Osteoblast (primary cell): Measurements from ENCODE around the gene TINCR. TPM values are rescaled to one million over a fixed set of nuclear protein-coding genes. Genes with fewer than 3 reads are reported as not detected.

Experiments used
- DNase-seq: peaks from one replicate; pipeline ENCODE4 v3.0.0; 2011; ENCODE audit warnings: low spot score, mixed read lengths; ENCODE audit not compliant: insufficient read length; ENCODE audit errors: missing footprints
- H2AFZ ChIP-seq: 2 replicates; pipeline ENCODE4 v1.6.0; 2011; ENCODE audit warnings: mild to moderate bottlenecking, low read length
- H3K27ac ChIP-seq: 2 replicates; pipeline ENCODE4 v1.5.1; 2011; ENCODE audit warnings: mild to moderate bottlenecking, low read depth, low read length, moderate library complexity
- H3K27me3 ChIP-seq: 2 replicates; pipeline ENCODE4 v1.6.0; 2012; ENCODE audit warnings: mild to moderate bottlenecking, control low read depth, inconsistent platforms, low read length, moderate library complexity; ENCODE audit not compliant: insufficient read depth
- H3K36me3 ChIP-seq: 2 replicates; pipeline ENCODE4 v1.5.1; 2011; ENCODE audit warnings: mild to moderate bottlenecking, low read length, control low read depth, moderate library complexity; ENCODE audit not compliant: insufficient read depth
- H3K4me1 ChIP-seq: 2 replicates; pipeline ENCODE4 v1.5.1; 2011; ENCODE audit warnings: mild to moderate bottlenecking, low read length, control low read depth, moderate library complexity; ENCODE audit not compliant: insufficient read depth
- H3K4me2 ChIP-seq: 2 replicates; pipeline ENCODE4 v1.6.0; 2011; ENCODE audit warnings: mild to moderate bottlenecking, low read length; ENCODE audit not compliant: insufficient read depth
- H3K4me3 ChIP-seq: fragments of 200-600 bp; sonication (generic); 3 replicates; pipeline ENCODE4 v1.5.1; 2012; ENCODE audit warnings: mild to moderate bottlenecking, low read length, inconsistent platforms; ENCODE audit not compliant: insufficient read depth
- H3K79me2 ChIP-seq: 2 replicates; pipeline ENCODE4 v1.6.0; 2012; ENCODE audit warnings: mild to moderate bottlenecking, low read length, control low read depth, inconsistent platforms; ENCODE audit not compliant: insufficient read depth
- H3K9me3 ChIP-seq: 2 replicates; pipeline ENCODE4 v1.5.1; 2011; ENCODE audit warnings: low read depth, low read length, control low read depth
- H4K20me1 ChIP-seq: 2 replicates; pipeline ENCODE4 v1.6.0; 2012; ENCODE audit warnings: mild to moderate bottlenecking, low read length, control low read depth; ENCODE audit not compliant: insufficient read depth
- total RNA-seq: library from RNA; depleted of rRNA; stranded (reverse); fragments of >200 nt; gene quantifications from 2 replicates; pipeline ENCODE4 v1.2.3, GENCODE V29; 2012
- TF ChIP-seq, protein P1 (sequence below): IDR thresholded peaks from 2 replicates; pipeline ENCODE4 v1.5.1; 2011; ENCODE audit warnings: mild to moderate bottlenecking, low read depth, low read length, moderate library complexity; ENCODE audit errors: extremely low read depth

The TINCR gene
- total RNA-seq, 1 donor, result 0.36 TPM

DNA sequence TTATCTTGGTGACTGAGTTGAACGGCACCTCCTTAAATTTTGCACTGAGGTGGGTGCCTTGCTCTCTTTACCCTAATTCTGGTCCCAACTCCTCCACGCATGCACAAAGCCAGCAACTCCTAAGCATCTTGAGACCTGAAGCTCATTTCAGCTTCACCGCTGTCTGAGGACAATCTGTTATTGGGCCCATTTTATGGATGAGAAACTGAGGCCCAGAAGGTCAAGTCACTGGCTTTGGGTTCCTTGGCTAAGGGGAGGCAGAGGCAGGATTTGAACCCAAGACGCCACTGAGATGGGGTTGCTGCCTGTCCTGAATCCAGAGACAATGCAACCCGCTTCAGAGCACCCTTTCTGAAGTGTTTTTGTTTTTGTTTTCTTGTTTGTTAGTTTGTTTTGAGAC, 22.7 kb downstream of the TINCR start:
- Histone ChIP-seq H3K27ac (no peak overlapping the region), H4K20me1 (no peaks in the 10 kb centered on the region), H3K4me2 (no peak overlapping the region), H3K9me3 (no peaks in the 10 kb centered on the region), H3K79me2 (no peaks in the 10 kb centered on the region), H3K4me1 (no peaks in the 10 kb centered on the region), H3K36me3 (no peaks in the 10 kb centered on the region), H2AFZ (no peak overlapping the region), H3K4me3 (no peak overlapping the region), H3K27me3 (peaks cover 2% of the 10 kb centered on the region)
- TF ChIP-seq, protein P1, sequence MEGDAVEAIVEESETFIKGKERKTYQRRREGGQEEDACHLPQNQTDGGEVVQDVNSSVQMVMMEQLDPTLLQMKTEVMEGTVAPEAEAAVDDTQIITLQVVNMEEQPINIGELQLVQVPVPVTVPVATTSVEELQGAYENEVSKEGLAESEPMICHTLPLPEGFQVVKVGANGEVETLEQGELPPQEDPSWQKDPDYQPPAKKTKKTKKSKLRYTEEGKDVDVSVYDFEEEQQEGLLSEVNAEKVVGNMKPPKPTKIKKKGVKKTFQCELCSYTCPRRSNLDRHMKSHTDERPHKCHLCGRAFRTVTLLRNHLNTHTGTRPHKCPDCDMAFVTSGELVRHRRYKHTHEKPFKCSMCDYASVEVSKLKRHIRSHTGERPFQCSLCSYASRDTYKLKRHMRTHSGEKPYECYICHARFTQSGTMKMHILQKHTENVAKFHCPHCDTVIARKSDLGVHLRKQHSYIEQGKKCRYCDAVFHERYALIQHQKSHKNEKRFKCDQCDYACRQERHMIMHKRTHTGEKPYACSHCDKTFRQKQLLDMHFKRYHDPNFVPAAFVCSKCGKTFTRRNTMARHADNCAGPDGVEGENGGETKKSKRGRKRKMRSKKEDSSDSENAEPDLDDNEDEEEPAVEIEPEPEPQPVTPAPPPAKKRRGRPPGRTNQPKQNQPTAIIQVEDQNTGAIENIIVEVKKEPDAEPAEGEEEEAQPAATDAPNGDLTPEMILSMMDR, result no peak
- peak; percentile 9 for DNase-seq

DNA sequence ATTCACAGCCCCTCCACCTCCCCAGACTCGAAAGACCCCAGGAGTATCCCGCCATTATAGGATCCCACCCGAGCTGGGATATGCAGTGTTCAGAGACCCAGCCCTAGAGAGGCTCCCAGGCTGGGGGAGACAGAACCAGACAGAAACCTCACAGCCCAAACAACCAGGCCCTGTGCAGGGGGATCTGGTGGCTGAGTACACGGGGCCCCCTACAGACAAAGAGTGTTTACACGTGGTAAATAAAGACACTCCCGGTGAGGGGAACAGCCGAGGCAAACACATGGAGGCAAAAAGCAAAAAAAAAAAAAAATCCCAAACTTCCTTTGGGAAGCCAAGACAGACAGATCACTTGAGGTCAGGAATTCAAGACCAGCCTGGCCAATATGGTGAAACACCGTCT, 25.1 kb downstream of the TINCR start:
- DNase-seq, result no peak
- Histone ChIP-seq H3K36me3 (no peaks in the 10 kb centered on the region), H3K27ac (no peak overlapping the region), H3K4me3 (no peak overlapping the region), H4K20me1 (no peaks in the 10 kb centered on the region), H3K27me3 (peaks cover 2% of the 10 kb centered on the region), H3K79me2 (no peaks in the 10 kb centered on the region), H3K4me1 (no peaks in the 10 kb centered on the region), H3K9me3 (no peaks in the 10 kb centered on the region), H2AFZ (no peak overlapping the region), H3K4me2 (no peak overlapping the region)
- TF ChIP-seq, protein P1, result no peak

DNA sequence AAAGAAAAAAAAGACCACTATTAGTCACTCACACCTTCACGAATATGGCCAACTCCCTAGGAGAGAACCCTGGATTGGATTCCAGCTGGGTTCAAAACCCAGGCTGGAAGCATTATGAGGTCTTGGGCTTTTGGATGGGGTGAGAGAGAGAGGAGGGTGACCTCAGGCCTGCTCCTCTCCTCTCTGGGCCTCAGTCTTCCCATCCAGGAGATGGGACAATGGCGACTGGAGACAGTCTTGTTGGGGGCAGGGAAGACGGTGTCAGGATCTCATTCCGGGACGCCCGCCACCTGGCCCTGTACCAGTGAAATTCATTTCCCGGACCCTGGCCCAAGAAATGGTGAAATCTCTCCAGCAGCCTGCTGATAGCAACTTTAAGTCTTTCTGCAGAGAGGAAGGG, 26.3 kb downstream of the TINCR start:
- TF ChIP-seq, protein P1, result no peak
- DNase-seq, result peak; percentile 45
- Histone ChIP-seq H3K79me2 (no peaks in the 10 kb centered on the region), H3K27ac (no peak overlapping the region), H3K27me3 (peaks cover 5% of the 10 kb centered on the region), H3K36me3 (no peaks in the 10 kb centered on the region), H3K4me2 (no peak overlapping the region), H2AFZ (no peak overlapping the region), H3K9me3 (no peaks in the 10 kb centered on the region), H3K4me1 (no peaks in the 10 kb centered on the region), H4K20me1 (no peaks in the 10 kb centered on the region), H3K4me3 (no peak overlapping the region)

DNA sequence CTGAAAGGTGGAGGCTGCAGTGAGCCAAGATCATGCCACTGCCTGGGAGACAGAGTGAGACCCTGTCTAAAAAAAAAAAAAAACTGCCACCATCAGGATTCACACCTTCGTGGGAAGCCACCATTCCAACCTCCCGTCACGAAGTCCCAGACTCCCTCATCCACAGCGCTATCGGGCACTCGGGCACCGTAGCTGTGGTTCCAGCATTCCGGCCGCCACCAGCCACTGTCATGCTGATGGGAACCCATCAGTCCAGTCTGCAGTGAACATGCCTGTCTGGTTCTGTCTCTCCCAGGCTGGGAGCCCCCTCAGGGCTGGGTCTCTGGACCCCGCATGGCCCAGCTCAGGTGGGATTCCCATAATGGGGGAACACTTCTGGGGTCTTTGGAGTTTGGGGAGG, 27.5 kb downstream of the TINCR start:
- Histone ChIP-seq H4K20me1 (no peaks in the 10 kb centered on the region), H3K4me2 (no peak overlapping the region), H3K36me3 (no peaks in the 10 kb centered on the region), H3K4me3 (no peak overlapping the region), H3K79me2 (no peaks in the 10 kb centered on the region), H3K27ac (no peak overlapping the region), H3K27me3 (peaks cover 5% of the 10 kb centered on the region), H3K9me3 (peaks cover 2% of the 10 kb centered on the region), H2AFZ (no peak overlapping the region), H3K4me1 (no peaks in the 10 kb centered on the region)
- no peak for DNase-seq
- TF ChIP-seq, protein P1, result no peak
